H1 (cell line): ENCODE results near the gene DDR1. TPM values are rescaled to one million over a fixed set of nuclear protein-coding genes. Genes with fewer than 3 reads are reported as not detected.

Source experiments
- ASH2L ChIP-seq: fragments of 200-600, 300-600 bp; sonication (generic); IDR thresholded peaks from one replicate; pipeline ENCODE4 v1.7.1; 2017; ENCODE audit warnings: low read length
- BCL11A ChIP-seq, 2 experiments: IDR thresholded peaks; one replicate each; pipeline ENCODE4 v1.6.1; 2011; ENCODE audit warnings: low read depth in 2 of 2, low read length in 2 of 2, mild to moderate bottlenecking in 2 of 2
- BRCA1 ChIP-seq: IDR thresholded peaks from 2 replicates; pipeline ENCODE4 v1.6.1; 2012; ENCODE audit warnings: low read depth, low read length, improper control_type of control experiment
- CREB1 ChIP-seq: IDR thresholded peaks from 2 replicates; pipeline ENCODE4 v1.6.1; 2012; ENCODE audit warnings: inconsistent platforms
- EGR1 ChIP-seq: IDR thresholded peaks from 2 replicates; pipeline ENCODE4 v1.6.1; 2011; ENCODE audit warnings: low read depth, low read length, borderline replicate concordance
- EZH2 ChIP-seq: fragments of 200-600 bp; sonication (generic); IDR thresholded peaks from 2 replicates; pipeline ENCODE4 v1.7.1; 2012; ENCODE audit warnings: low read depth, mild to moderate bottlenecking, moderate library complexity, low read length, inconsistent platforms; ENCODE audit not compliant: severe bottlenecking
- GTF2F1 ChIP-seq: IDR thresholded peaks from 2 replicates; pipeline ENCODE4 v1.6.1; 2012; ENCODE audit warnings: low read depth, low read length, improper control_type of control experiment, borderline replicate concordance
- HDAC6 ChIP-seq: IDR thresholded peaks from one replicate; pipeline ENCODE4 v1.7.1; 2012; ENCODE audit warnings: low read depth, mild to moderate bottlenecking, inconsistent platforms, low read length, moderate library complexity
- KDM4A ChIP-seq: IDR thresholded peaks from one replicate; pipeline ENCODE4 v1.7.1; 2012; ENCODE audit warnings: low read depth, mild to moderate bottlenecking, moderate library complexity, low read length, inconsistent platforms; ENCODE audit not compliant: severe bottlenecking
- KDM5A ChIP-seq: fragments of 200-600 bp; IDR thresholded peaks from 2 replicates; pipeline ENCODE4 v1.7.1; 2012; ENCODE audit warnings: mild to moderate bottlenecking, low read length, inconsistent platforms, mixed read lengths
- MAX ChIP-seq: IDR thresholded peaks from 2 replicates; pipeline ENCODE4 v1.6.1; 2012; ENCODE audit warnings: inconsistent platforms
- NRF1 ChIP-seq: IDR thresholded peaks from 2 replicates; pipeline ENCODE4 v1.6.1; 2011; ENCODE audit warnings: mild to moderate bottlenecking, low read depth, low read length, improper control_type of control experiment
- PHF8 ChIP-seq: fragments of 200-600 bp; sonication (generic); conservative IDR thresholded peaks from 2 replicates; pipeline ENCODE4 v1.7.1; 2012; ENCODE audit warnings: low read depth, mild to moderate bottlenecking, inconsistent platforms, low read length, moderate library complexity
- POU5F1 ChIP-seq: IDR thresholded peaks from 2 replicates; pipeline ENCODE4 v1.6.1; 2011; ENCODE audit warnings: low read depth, mild to moderate bottlenecking, low read length, moderate library complexity
- RAD21 ChIP-seq, 2 experiments: IDR thresholded peaks in 1 of 2; conservative IDR thresholded peaks in 1 of 2; 2 replicates each; pipeline ENCODE4 v1.6.1; 2011; ENCODE audit warnings: low read depth in 2 of 2, low read length in 2 of 2, improper control_type of control experiment in 1 of 2, inconsistent platforms in 1 of 2, mild to moderate bottlenecking in 1 of 2, moderate library complexity in 1 of 2
- SAP30 ChIP-seq: fragments of 300-600 bp; sonication (generic); IDR thresholded peaks from 2 replicates; pipeline ENCODE4 v1.7.1; 2012; ENCODE audit warnings: low read length, moderate library complexity, mild to moderate bottlenecking, inconsistent platforms; ENCODE audit not compliant: insufficient read depth, insufficient replicate concordance
- SIRT6 ChIP-seq: IDR thresholded peaks from one replicate; pipeline ENCODE4 v1.7.1; 2012; ENCODE audit warnings: low read length, inconsistent platforms
- SIX5 ChIP-seq: IDR thresholded peaks from 2 replicates; pipeline ENCODE4 v1.6.1; 2011; ENCODE audit warnings: mild to moderate bottlenecking, low read depth, low read length
- SP2 ChIP-seq: IDR thresholded peaks from 2 replicates; pipeline ENCODE4 v1.6.1; 2012; ENCODE audit warnings: mild to moderate bottlenecking, low read length, inconsistent platforms
- SP4 ChIP-seq: IDR thresholded peaks from 2 replicates; pipeline ENCODE4 v1.6.1; 2012; ENCODE audit warnings: low read length, inconsistent platforms
- SRF ChIP-seq: IDR thresholded peaks from 2 replicates; pipeline ENCODE4 v1.6.1; 2011; ENCODE audit warnings: mild to moderate bottlenecking, low read depth, low read length, moderate library complexity
- TAF1 ChIP-seq: IDR thresholded peaks from 2 replicates; pipeline ENCODE4 v1.6.1; 2011; ENCODE audit warnings: mild to moderate bottlenecking, low read depth, low read length
- USF2 ChIP-seq: IDR thresholded peaks from 2 replicates; pipeline ENCODE4 v1.6.1; 2011; ENCODE audit warnings: low read length, improper control_type of control experiment
- polyA plus RNA-seq, 7 experiments: library from polyadenylated mRNA; depleted of rRNA in 3 of 7; stranded (reverse) in 5 of 7; unstranded in 2 of 7; fragments of >200 nt in 5 of 7; fragments of 200-250 nt in 2 of 7; gene quantifications; 1 replicate in 5 of 7; 2 replicates in 1 of 7; 4 replicates in 1 of 7; pipeline versions ENCODE4 v1.2.1 to v1.2.3, GENCODE V29; 2011 to 2013; ENCODE audit warnings: missing spikeins in 2 of 7, mixed read lengths in 2 of 7
- total RNA-seq: library from RNA; stranded (reverse); fragmentation: NEBNext Ultra II Directional; extraction: Animal tissue kit (Norgen Biotek cat#: 25700); gene quantifications from 2 replicates; pipeline ENCODE4 v1.2.1, GENCODE V29; 2021
- TF ChIP-seq, protein P1 (sequence below): IDR thresholded peaks from 2 replicates; pipeline ENCODE4 v1.6.1; 2012; ENCODE audit warnings: inconsistent platforms

The DDR1 gene
- total and polyA plus RNA-seq, 2 of the 8 experiments (the other 6 are each of a cell fraction or from before 2014, with no cell fraction given) = 99.4 to 181 TPM

DNA sequence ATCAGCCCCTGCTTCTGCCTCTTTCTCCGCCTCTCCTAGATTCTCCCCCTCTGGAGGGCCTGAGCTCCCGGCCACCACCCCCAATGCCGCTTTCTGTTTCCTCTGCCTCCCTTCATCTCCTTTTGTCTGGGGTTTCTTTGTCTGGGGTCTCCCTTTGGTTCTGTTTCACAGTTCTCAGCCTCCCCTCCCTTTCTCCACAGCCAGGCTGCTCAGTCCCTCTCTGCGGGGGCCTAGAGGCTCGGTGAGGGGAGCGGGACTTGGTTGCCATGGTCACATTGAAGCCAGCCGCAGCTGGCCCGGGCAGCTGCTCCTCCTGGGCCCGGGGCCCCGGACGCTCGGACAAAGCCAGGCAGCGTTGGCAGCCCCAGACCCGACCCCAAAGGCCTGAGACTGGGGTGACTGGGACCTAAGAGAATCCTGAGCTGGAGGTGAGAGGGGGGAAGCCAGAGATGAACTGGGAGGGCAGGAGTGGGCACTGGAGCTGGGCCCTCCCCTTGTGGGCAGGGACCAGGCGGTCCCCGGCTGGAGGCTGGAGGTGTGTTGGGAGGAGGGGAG lies 3.5 kb upstream of the DDR1 start (continued):
- TF ChIP-seq NRF1 = no peak
- no peak for TF ChIP-seq USF2
- 0 out of 2 replicates have a peak, but pooled peaks have one; percentile 51 for TF ChIP-seq EGR1
- TF ChIP-seq BCL11A (IDR thresholded peaks at IDR 0.05; ENCODE audit: low read depth in 2 of 2, low read length in 2 of 2) = no peak
- TF ChIP-seq PHF8 = peak; percentile 36; the same call in 1 of the 2 replicates
- TF ChIP-seq EZH2 = no peak
- no peak for TF ChIP-seq SIRT6
- 0 out of 2 replicates have a peak, but pooled peaks have one; percentile 45 for TF ChIP-seq TAF1
- no peak for TF ChIP-seq POU5F1
- TF ChIP-seq RAD21 (IDR thresholded peaks at IDR 0.05 in 1 of 2, conservative IDR thresholded peaks at IDR 0.05 in 1 of 2; ENCODE audit: low read depth in 2 of 2, low read length in 2 of 2) = peak in 1 of 2 experiments; percentile 6; a peak in 1 of 4 replicates
- TF ChIP-seq SAP30 = no peak
- TF ChIP-seq CREB1 = 0 out of 2 replicates have a peak, but pooled peaks have one; percentile 30
- TF ChIP-seq KDM4A = no peak
- no peak for TF ChIP-seq SIX5
- peak; percentile 63 for TF ChIP-seq ASH2L
- TF ChIP-seq SP2 = no peak
- TF ChIP-seq SP4 = no peak
- TF ChIP-seq, protein P1, sequence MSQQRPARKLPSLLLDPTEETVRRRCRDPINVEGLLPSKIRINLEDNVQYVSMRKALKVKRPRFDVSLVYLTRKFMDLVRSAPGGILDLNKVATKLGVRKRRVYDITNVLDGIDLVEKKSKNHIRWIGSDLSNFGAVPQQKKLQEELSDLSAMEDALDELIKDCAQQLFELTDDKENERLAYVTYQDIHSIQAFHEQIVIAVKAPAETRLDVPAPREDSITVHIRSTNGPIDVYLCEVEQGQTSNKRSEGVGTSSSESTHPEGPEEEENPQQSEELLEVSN = 0 out of 2 replicates have a peak, but pooled peaks have one; percentile 13
- no peak for TF ChIP-seq SRF
- TF ChIP-seq BRCA1 = no peak
- TF ChIP-seq KDM5A = no peak
- no peak for TF ChIP-seq HDAC6
- TF ChIP-seq MAX = peak; percentile 42; the same call in 1 of the 2 replicates
- TF ChIP-seq GTF2F1 = no peak
